GM12878 (cell line): ENCODE data around the gene NT5DC3.

ENCODE experiments used
- ATF2 ChIP-seq: IDR thresholded peaks from 2 replicates; pipeline ENCODE4 v1.6.1; 2012; ENCODE audit warnings: low read length, inconsistent platforms
- BMI1 ChIP-seq: fragments of 450-650 bp; IDR thresholded peaks from 2 replicates; pipeline ENCODE4 v1.6.1; 2016; ENCODE audit warnings: mild to moderate bottlenecking, moderate library complexity, borderline replicate concordance
- CBX5 ChIP-seq: sonication (generic); IDR thresholded peaks from 2 replicates; pipeline ENCODE4 v1.6.1; 2016; ENCODE audit warnings: low read depth, moderate library complexity, mild to moderate bottlenecking, inconsistent platforms
- CREB1 ChIP-seq: IDR thresholded peaks from 2 replicates; pipeline ENCODE4 v1.6.1; 2012; ENCODE audit warnings: low read depth, mild to moderate bottlenecking, inconsistent platforms
- FOS ChIP-seq: IDR thresholded peaks from 3 replicates; pipeline ENCODE4 v1.6.1; 2011; ENCODE audit warnings: borderline replicate concordance; ENCODE audit not compliant: insufficient read length; ENCODE audit errors: extremely low read depth
- IRF3 ChIP-seq: fragments of 450-650 bp; IDR thresholded peaks from 2 replicates; pipeline ENCODE4 v1.6.1; 2014; ENCODE audit warnings: mild to moderate bottlenecking
- SIN3A ChIP-seq: IDR thresholded peaks from 2 replicates; pipeline ENCODE4 v1.6.1; 2012; ENCODE audit warnings: low read depth, low read length, improper control_type of control experiment
- SMAD1 ChIP-seq: fragments of 450-650 bp; IDR thresholded peaks from 2 replicates; pipeline ENCODE4 v1.6.1; 2018; ENCODE audit warnings: mild to moderate bottlenecking, low read depth; ENCODE audit not compliant: partially characterized antibody
- SUZ12 ChIP-seq: fragments of 200-600 bp; sonication (generic); IDR thresholded peaks from one replicate; pipeline ENCODE4 v1.6.1; 2018; ENCODE audit warnings: antibody characterized with exemption, mild to moderate bottlenecking; ENCODE audit not compliant: unreplicated experiment

GRCh38 chr12:103785243-103786031 lies 55.6 kb downstream of the NT5DC3 start:
- no peak for TF ChIP-seq BMI1
- TF ChIP-seq SUZ12, result no peak
- no peak for TF ChIP-seq SMAD1
- TF ChIP-seq CREB1, result no peak
- no peak for TF ChIP-seq SIN3A
- no peak for TF ChIP-seq FOS
- TF ChIP-seq IRF3, result no peak
- no peak for TF ChIP-seq CBX5
- no peak for TF ChIP-seq ATF2
